H1 (cell line): Measurements from ENCODE around the gene ZNF429. TPM values are rescaled to one million over a fixed set of nuclear protein-coding genes. Genes with fewer than 3 reads are reported as not detected.

ENCODE experiments used
- CTCF ChIA-PET: fragments of 300-600 bp; sonication (Branson Sonifier 250); formaldehyde crosslinking; loops from one replicate; lab custom pipeline; 2021; ENCODE audit not compliant: partially characterized antibody; lab: Charles Lee
- POLR2A ChIA-PET: fragments of 300-600 bp; sonication (Branson Sonifier 250); formaldehyde crosslinking; loops from one replicate; lab custom pipeline; 2021; ENCODE audit warnings: inconsistent platforms; ENCODE audit not compliant: partially characterized antibody; lab: Charles Lee
- DNase-seq, 2 experiments: peaks; one replicate each; pipeline versions ENCODE4 v3.0.0 to v3.0.0-alpha.2; 2010 to 2022; ENCODE audit warnings: low spot score in 2 of 2, low read depth in 1 of 2, mixed read lengths in 1 of 2
- FAIRE-seq: peaks from 2 replicates; lab custom pipeline; 2011; peaks lifted over from hg19 to GRCh38; lab: Jason Lieb, UNC
- H2AFZ ChIP-seq: 2 replicates; pipeline ENCODE4 v1.8.1; 2012; ENCODE audit warnings: low read length, inconsistent platforms
- H2AK5ac ChIP-seq: 2 replicates; pipeline ENCODE4 v1.6.1; 2013; ENCODE audit warnings: low read depth, low read length
- H2BK120ac ChIP-seq: replicated peaks from 2 replicates; pipeline ENCODE3; 2013; ENCODE audit warnings: low read depth, low read length, inconsistent platforms
- H2BK12ac ChIP-seq: 2 replicates; pipeline ENCODE4 v1.6.1; 2013; ENCODE audit warnings: low read depth, low read length
- H2BK15ac ChIP-seq: 2 replicates; pipeline ENCODE4 v1.6.1; 2013; ENCODE audit warnings: low read length
- H2BK20ac ChIP-seq: 2 replicates; pipeline ENCODE4 v1.6.1; 2013; ENCODE audit warnings: low read length
- H2BK5ac ChIP-seq: 2 replicates; pipeline ENCODE4 v1.6.1; 2013; ENCODE audit warnings: low read depth, low read length
- H3K14ac ChIP-seq: 2 replicates; pipeline ENCODE4 v1.6.1; 2013; ENCODE audit warnings: inconsistent platforms; ENCODE audit not compliant: insufficient read length
- H3K18ac ChIP-seq: 2 replicates; pipeline ENCODE4 v1.6.1; 2013; ENCODE audit warnings: low read length; ENCODE audit errors: extremely low read depth
- H3K23ac ChIP-seq: 2 replicates; pipeline ENCODE4 v1.6.1; 2013; ENCODE audit warnings: inconsistent platforms; ENCODE audit not compliant: insufficient read length
- H3K23me2 ChIP-seq: 2 replicates; pipeline ENCODE4 v1.6.1; 2013; ENCODE audit warnings: low read depth, low read length
- H3K27ac ChIP-seq: 2 replicates; pipeline ENCODE4 v1.6.1; 2011; ENCODE audit warnings: low read depth, low read length, inconsistent platforms
- H3K27me3 ChIP-seq, 4 experiments: replicated peaks in 1 of 4; 1 replicate in 1 of 4; 2 replicates in 3 of 4; pipeline versions ENCODE4 v1.6.1 to v1.8.1; 2011 to 2013; ENCODE audit warnings: low read length in 3 of 4, mild to moderate bottlenecking in 3 of 4, inconsistent platforms in 2 of 4, mixed read lengths in 2 of 4, moderate library complexity in 1 of 4; ENCODE audit not compliant: control insufficient read depth in 3 of 4, insufficient read depth in 3 of 4; ENCODE audit errors: extremely low read depth in 1 of 4
- H3K36me3 ChIP-seq, 4 experiments: 2 replicates each; pipeline versions ENCODE4 v1.6.1 to v1.8.1; 2011 to 2013; ENCODE audit warnings: mild to moderate bottlenecking in 4 of 4, low read length in 3 of 4, moderate library complexity in 2 of 4, control low read depth in 1 of 4, inconsistent platforms in 1 of 4; ENCODE audit not compliant: insufficient read depth in 4 of 4, control insufficient read depth in 2 of 4
- H3K4ac ChIP-seq: replicated peaks from 2 replicates; pipeline ENCODE3; 2013; ENCODE audit warnings: low read length, low read depth, mixed read lengths, inconsistent platforms; ENCODE audit not compliant: insufficient read length
- H3K4me1 ChIP-seq, 4 experiments: replicated peaks in 1 of 4; 1 replicate in 1 of 4; 2 replicates in 3 of 4; pipeline versions ENCODE4 v1.6.1 to v1.8.1; 2011 to 2013; ENCODE audit warnings: low read length in 3 of 4, inconsistent platforms in 2 of 4, mixed read lengths in 1 of 4; ENCODE audit not compliant: insufficient read depth in 4 of 4, control insufficient read depth in 3 of 4
- H3K4me2 ChIP-seq, 2 experiments: 2 replicates each; pipeline versions ENCODE4 v1.6.1 to v1.8.1; 2011 to 2013; ENCODE audit warnings: low read depth in 2 of 2, low read length in 2 of 2, control low read depth in 1 of 2, inconsistent platforms in 1 of 2, mild to moderate bottlenecking in 1 of 2; ENCODE audit not compliant: insufficient read depth in 1 of 2
- H3K4me3 ChIP-seq, 4 experiments: fragments of 200-600, 300-600 bp in 1 of 4; sonication (generic), shearing (Covaris generic), sonication (Bioruptor Twin) in 1 of 4; 2 replicates each; pipeline versions ENCODE4 v1.5.1 to v1.8.1; 2011 to 2016; ENCODE audit warnings: low read length in 4 of 4, low read depth in 3 of 4, control low read depth in 2 of 4, inconsistent platforms in 2 of 4, mild to moderate bottlenecking in 2 of 4, mixed read lengths in 1 of 4, moderate library complexity in 1 of 4; ENCODE audit not compliant: insufficient read depth in 2 of 4; ENCODE audit errors: extremely low read depth in 1 of 4
- H3K56ac ChIP-seq: replicated peaks from 2 replicates; pipeline ENCODE3; 2013; ENCODE audit warnings: low read depth, mild to moderate bottlenecking, mixed read lengths, low read length, inconsistent platforms; ENCODE audit not compliant: insufficient read length
- H3K79me1 ChIP-seq: 2 replicates; pipeline ENCODE4 v1.6.1; 2013; ENCODE audit warnings: low read depth, low read length, control low read depth
- H3K79me2 ChIP-seq, 2 experiments: 2 replicates each; pipeline versions ENCODE4 v1.6.1 to v1.8.1; 2012 to 2013; ENCODE audit warnings: low read length in 2 of 2, mild to moderate bottlenecking in 2 of 2, inconsistent platforms in 1 of 2; ENCODE audit not compliant: insufficient read depth in 2 of 2, control insufficient read depth in 1 of 2
- H3K9ac ChIP-seq, 4 experiments: replicated peaks in 1 of 4; 1 replicate in 1 of 4; 2 replicates in 3 of 4; pipeline versions ENCODE4 v1.6.1 to v1.8.1; 2011 to 2013; ENCODE audit warnings: low read depth in 3 of 4, low read length in 3 of 4, control low read depth in 2 of 4, mild to moderate bottlenecking in 2 of 4, moderate library complexity in 2 of 4, inconsistent platforms in 1 of 4; ENCODE audit errors: extremely low read depth in 1 of 4
- H3K9me3 ChIP-seq, 2 experiments: 2 replicates each; pipeline versions ENCODE4 v1.6.1 to v1.8.1; 2012 to 2013; ENCODE audit warnings: mild to moderate bottlenecking in 2 of 2, moderate library complexity in 2 of 2, control low read depth in 1 of 2, inconsistent platforms in 1 of 2, low read depth in 1 of 2, low read length in 1 of 2, mixed read lengths in 1 of 2; ENCODE audit not compliant: insufficient read depth in 2 of 2
- H4K20me1 ChIP-seq, 2 experiments: replicated peaks in 1 of 2; 2 replicates each; pipeline versions ENCODE3 to v1.8.1; 2011 to 2013; ENCODE audit warnings: inconsistent platforms in 2 of 2, low read length in 2 of 2, mild to moderate bottlenecking in 1 of 2; ENCODE audit not compliant: insufficient read depth in 2 of 2, control insufficient read depth in 1 of 2
- H4K5ac ChIP-seq: 2 replicates; pipeline ENCODE4 v1.6.1; 2013; ENCODE audit warnings: low read length, low read depth, mixed read lengths, inconsistent platforms; ENCODE audit not compliant: insufficient read length
- H4K8ac ChIP-seq: 2 replicates; pipeline ENCODE4 v1.8.0; 2013; ENCODE audit warnings: mild to moderate bottlenecking, moderate library complexity, low read length, inconsistent platforms; ENCODE audit not compliant: insufficient read depth; ENCODE audit errors: extremely low read depth
- H4K91ac ChIP-seq: replicated peaks from 2 replicates; pipeline ENCODE3; 2013; ENCODE audit warnings: low read length, mixed read lengths, inconsistent platforms; ENCODE audit not compliant: insufficient read length
- BCL11A ChIP-seq, 2 experiments: IDR thresholded peaks; one replicate each; pipeline ENCODE4 v1.6.1; 2011; ENCODE audit warnings: low read depth in 2 of 2, low read length in 2 of 2, mild to moderate bottlenecking in 2 of 2
- CBX5 ChIP-seq: fragments of 300-800, 300-1000 bp; sonication (generic); IDR thresholded peaks from 2 replicates; pipeline ENCODE4 v1.7.1; 2016; ENCODE audit warnings: antibody characterized with exemption, low read length, low read depth
- CBX8 ChIP-seq: fragments of 300-800, 300-1000 bp; sonication (generic); IDR thresholded peaks from 2 replicates; pipeline ENCODE4 v1.7.1; 2016; ENCODE audit warnings: low read depth, low read length, borderline replicate concordance
- CHD1 ChIP-seq: IDR thresholded peaks from 2 replicates; pipeline ENCODE4 v1.6.1; 2012; ENCODE audit warnings: low read depth, low read length, improper control_type of control experiment
- HDAC6 ChIP-seq: IDR thresholded peaks from one replicate; pipeline ENCODE4 v1.7.1; 2012; ENCODE audit warnings: low read depth, mild to moderate bottlenecking, inconsistent platforms, low read length, moderate library complexity
- JUND ChIP-seq: IDR thresholded peaks from 2 replicates; pipeline ENCODE4 v1.6.1; 2011; ENCODE audit warnings: mild to moderate bottlenecking, improper control_type of control experiment, low read length
- KDM1A ChIP-seq: fragments of 200-600, 300-600 bp; sonication (generic); IDR thresholded peaks from 2 replicates; pipeline ENCODE4 v1.7.1; 2016; ENCODE audit warnings: mild to moderate bottlenecking, low read length, borderline replicate concordance
- MAFK ChIP-seq: IDR thresholded peaks from 2 replicates; pipeline ENCODE4 v1.6.1; 2012; ENCODE audit warnings: low read depth, mild to moderate bottlenecking, improper control_type of control experiment, low read length
- POLR2A ChIP-seq, 2 experiments: IDR thresholded peaks; 1 replicate in 1 of 2; 2 replicates in 1 of 2; pipeline ENCODE4 v1.6.1; 2011; ENCODE audit warnings: low read depth in 2 of 2, low read length in 2 of 2, mild to moderate bottlenecking in 2 of 2; ENCODE audit errors: control extremely low read depth in 1 of 2
- POLR2AphosphoS5 ChIP-seq: IDR thresholded peaks from 2 replicates; pipeline ENCODE4 v1.6.1; 2011; ENCODE audit warnings: low read depth, low read length
- POU5F1 ChIP-seq: IDR thresholded peaks from 2 replicates; pipeline ENCODE4 v1.6.1; 2011; ENCODE audit warnings: low read depth, mild to moderate bottlenecking, low read length, moderate library complexity
- RBBP5 ChIP-seq: IDR thresholded peaks from 2 replicates; pipeline ENCODE4 v1.7.1; 2012; ENCODE audit warnings: low read depth, mild to moderate bottlenecking, inconsistent platforms, low read length, moderate library complexity, borderline replicate concordance
- RFX5 ChIP-seq: IDR thresholded peaks from 2 replicates; pipeline ENCODE4 v1.6.1; 2011; ENCODE audit warnings: low read depth, low read length, improper control_type of control experiment, borderline replicate concordance
- SIRT6 ChIP-seq: IDR thresholded peaks from one replicate; pipeline ENCODE4 v1.7.1; 2012; ENCODE audit warnings: low read length, inconsistent platforms
- SP1 ChIP-seq: IDR thresholded peaks from 2 replicates; pipeline ENCODE4 v1.6.1; 2011; ENCODE audit warnings: low read depth, low read length
- TBP ChIP-seq: IDR thresholded peaks from 2 replicates; pipeline ENCODE4 v1.6.1; 2011; ENCODE audit warnings: low read depth, low read length, improper control_type of control experiment
- YY1 ChIP-seq: IDR thresholded peaks from 2 replicates; pipeline ENCODE4 v1.6.1; 2011; ENCODE audit warnings: low read depth, mild to moderate bottlenecking, low read length
- WGBS, 2 experiments: shearing (Covaris generic) in 1 of 2; methylation state at CpG; one replicate each; pipeline versions ENCODE4 v1.1.6 to v1.1.7; 2013 to 2015; ENCODE audit warnings: low lambda C conversion rate in 2 of 2, mixed read lengths in 2 of 2, inconsistent platforms in 1 of 2, low coverage in 1 of 2, missing lambda C conversion rate in 1 of 2; ENCODE audit not compliant: insufficient replicate concordance in 2 of 2, insufficient coverage in 1 of 2, insufficient read length in 1 of 2; ENCODE audit errors: extremely low coverage in 1 of 2, missing lambda C conversion rate in 1 of 2; 5-methylcytosine and 5-hydroxymethylcytosine counted together
- polyA plus RNA-seq, 7 experiments: library from polyadenylated mRNA; depleted of rRNA in 3 of 7; stranded (reverse) in 5 of 7; unstranded in 2 of 7; fragments of >200 nt in 5 of 7; fragments of 200-250 nt in 2 of 7; gene quantifications; 1 replicate in 5 of 7; 2 replicates in 1 of 7; 4 replicates in 1 of 7; pipeline versions ENCODE4 v1.2.1 to v1.2.3, GENCODE V29; 2011 to 2013; ENCODE audit warnings: missing spikeins in 2 of 7, mixed read lengths in 2 of 7
- total RNA-seq: library from RNA; stranded (reverse); fragmentation: NEBNext Ultra II Directional; extraction: Animal tissue kit (Norgen Biotek cat#: 25700); gene quantifications from 2 replicates; pipeline ENCODE4 v1.2.1, GENCODE V29; 2021

Gene ZNF429
- total and polyA plus RNA-seq, 2 of the 8 experiments (the other 6 are each of a cell fraction or from before 2014, with no cell fraction given): 10.9 to 15.0 TPM

DNA sequence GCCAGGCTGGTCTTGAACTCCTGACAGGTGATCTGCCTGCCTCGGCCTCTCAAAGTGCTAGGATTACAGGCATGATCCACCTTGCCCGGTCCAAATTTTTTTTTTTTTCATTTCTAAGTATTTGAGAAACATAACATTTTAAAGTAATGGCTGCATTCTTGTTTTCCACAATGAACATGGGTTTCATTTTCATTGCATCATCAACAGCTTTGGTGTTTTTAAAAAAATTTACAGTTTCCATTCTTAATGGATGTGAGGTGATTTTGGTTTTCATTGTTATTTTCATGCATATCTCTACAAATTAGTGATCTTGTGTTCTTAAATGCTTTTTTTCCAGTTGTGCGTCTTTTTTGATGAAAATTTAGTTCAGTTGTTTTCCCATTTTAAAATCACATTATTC lies 27.5 kb downstream of the ZNF429 start:
- H3K27ac ChIP-seq: no peak overlapping the region
- no peak overlapping the region for H2BK5ac ChIP-seq
- H3K14ac ChIP-seq: no peak overlapping the region
- no peak overlapping the region for H3K4me3 ChIP-seq
- H2BK120ac ChIP-seq: no peak overlapping the region
- no peak overlapping the region for H3K4me2 ChIP-seq
- H4K91ac ChIP-seq: no peak overlapping the region
- CTCF ChIA-PET: interaction anchor here (0.6 kb wide), 1 partner anchor 1242 kb away, joined by 5 read pairs; no protein-coding TSS in a partner anchor
- DNase-seq (no peak), FAIRE-seq (no peak)
- H3K4me1 ChIP-seq: no peaks in the 10 kb centered on the region
- POLR2A ChIA-PET: no interaction called here
- H2AFZ ChIP-seq: no peak overlapping the region
- no peak overlapping the region for H2BK20ac ChIP-seq
- H2BK15ac ChIP-seq: no peak overlapping the region
- no peak overlapping the region for H4K8ac ChIP-seq
- H3K36me3 ChIP-seq: peaks cover 0 to 69% (median 37%) of the 10 kb centered on the region in 4 experiments; a peak in 6 of 8 replicates
- H3K4ac ChIP-seq: no peak overlapping the region
- no peaks in the 10 kb centered on the region for H3K79me1 ChIP-seq
- WGBS, 2 experiments: 94% methylated on average over 3 of the region's 3 CpGs; no CpG with 5 or more reads in 1 of the 2 experiments
- H4K5ac ChIP-seq: no peak overlapping the region
- no peaks in the 10 kb centered on the region for H3K23me2 ChIP-seq
- H3K9me3 ChIP-seq: peaks cover 27 to 29% of the 10 kb centered on the region in 2 experiments
- no peak overlapping the region for H2BK12ac ChIP-seq
- no peaks in the 10 kb centered on the region for H4K20me1 ChIP-seq
- no peak overlapping the region for H2AK5ac ChIP-seq
- no peaks in the 10 kb centered on the region for H3K79me2 ChIP-seq
- no peaks in the 10 kb centered on the region for H3K27me3 ChIP-seq
- H3K23ac ChIP-seq: no peak overlapping the region
- no peak overlapping the region for H3K56ac ChIP-seq
- no peak overlapping the region for H3K18ac ChIP-seq
- H3K9ac ChIP-seq: no peak overlapping the region
- no peak for TF ChIP-seq TBP
- TF ChIP-seq POLR2A (IDR thresholded peaks at IDR 0.05; ENCODE audit: control extremely low read depth in 1 of 2, low read depth in 2 of 2, low read length in 2 of 2): no peak
- TF ChIP-seq RFX5: no peak
- no peak for TF ChIP-seq POLR2AphosphoS5
- no peak for TF ChIP-seq BCL11A (IDR thresholded peaks at IDR 0.05; ENCODE audit: low read depth in 2 of 2, low read length in 2 of 2)
- TF ChIP-seq CBX8: no peak
- no peak for TF ChIP-seq HDAC6
- TF ChIP-seq RBBP5: no peak
- TF ChIP-seq CBX5: no peak
- TF ChIP-seq KDM1A: no peak
- TF ChIP-seq CHD1: no peak
- no peak for TF ChIP-seq POU5F1
- no peak for TF ChIP-seq JUND
- no peak for TF ChIP-seq YY1
- no peak for TF ChIP-seq SIRT6
- no peak for TF ChIP-seq MAFK
- no peak for TF ChIP-seq SP1
